Ovary (tissue), 9 donors: Measurements from ENCODE around the gene RECQL5. TPM values are rescaled to one million over a fixed set of nuclear protein-coding genes. Genes with fewer than 3 reads are reported as not detected.

Experiments used
- DNase-seq, 5 donors: peaks; one replicate each; pipeline ENCODE4 v3.0.0-alpha.2; 2019 to 2020
- H3K27ac ChIP-seq, 2 donors: fragments of 200-600 bp; one replicate each; pipeline versions ENCODE4 v1.5.1 to v1.8.0; 2019 to 2022
- H3K27me3 ChIP-seq: fragments of 200-600 bp; one replicate; pipeline ENCODE4 v1.8.0; 2022
- H3K36me3 ChIP-seq: fragments of 200-600 bp; sonication (generic); one replicate; pipeline ENCODE4 v1.5.1; 2019
- H3K4me1 ChIP-seq: one replicate; pipeline ENCODE4 v1.8.1; 2013; ENCODE audit warnings: mild to moderate bottlenecking, moderate library complexity; ENCODE audit not compliant: insufficient read depth
- H3K4me3 ChIP-seq: fragments of 200-600 bp; sonication (generic); one replicate; pipeline ENCODE4 v1.5.1; 2017
- H3K9me3 ChIP-seq, 2 donors: fragments of 200-600 bp in 1 of 2; sonication (generic) in 1 of 2; one replicate each; pipeline versions ENCODE4 v1.5.1 to v1.8.1; 2013 to 2019; ENCODE audit warnings: mild to moderate bottlenecking in 1 of 2, moderate library complexity in 1 of 2
- EP300 ChIP-seq: sonication (generic); formaldehyde crosslinking; IDR thresholded peaks from one replicate; pipeline ENCODE4 v1.6.1; 2017; ENCODE audit warnings: antibody characterized with exemption
- POLR2A ChIP-seq: fragments of 450-650 bp; IDR thresholded peaks from one replicate; pipeline ENCODE4 v1.6.1; 2017; ENCODE audit warnings: antibody characterized with exemption, mild to moderate bottlenecking, moderate library complexity
- WGBS, 3 donors: extraction: QIAGEN DNeasy Blood & Tissue Kit in 1 of 3; methylation state at CpG; one replicate each; pipeline versions ENCODE4 v1.1.5 to v1.1.7; 2013 to 2017; 5-methylcytosine and 5-hydroxymethylcytosine counted together
- intact Hi-C, 4 donors: fragments of 100-400 bp; cut with DNase I; formaldehyde crosslinking; loops; one replicate each; pipeline versions ENCODE4 v1.11.0 to v1.15.1; 2022 to 2023
- polyA plus RNA-seq, 2 donors: library from polyadenylated mRNA; stranded (reverse); fragments of 200-250 nt in 1 of 2; fragments of 350-450 nt in 1 of 2; fragmentation: Illumina TruSeq in 1 of 2; extraction: RNeasy Lipid Tissue Mini Kit (QIAGEN cat#74804) in 1 of 2; gene quantifications; one replicate each; pipeline ENCODE4 v1.2.3, GENCODE V29; 2013 to 2014
- total RNA-seq, 7 donors: library from RNA; depleted of rRNA in 2 of 7; stranded (reverse); fragments of >200 nt in 2 of 7; fragmentation: NEBNext Ultra II Directional in 3 of 7; extraction: Animal tissue kit (Norgen Biotek cat#: 25700) in 3 of 7; gene quantifications; one replicate each; pipeline versions ENCODE4 v1.1.0 to v1.2.4, GENCODE V29; 2016 to 2023
- TF ChIP-seq, protein P1 (sequence below), 3 donors: fragments of 450-650 bp in 2 of 3; fragments of 200-600 bp in 1 of 3; IDR thresholded peaks; one replicate each; pipeline versions ENCODE4 v1.5.1 to v1.8.0; 2016 to 2022; ENCODE audit warnings: antibody characterized with exemption in 3 of 3, mild to moderate bottlenecking in 1 of 3
- donor health status: DM: no; HTN: no; CAD: no; lungs with moderate emphysema.
- donor health status: DM: no; HTN: no; CAD: no.
- donor health status: Bipolar disorder and iron deficiency.
- donor health status: DM: yes; HTN: yes; CAD: no.
- donor health status: DM: no; HTN: no; CAD: no.
- donor health status: DM: yes; HTN: yes; CAD: no.

RECQL5 gene
- total and polyA plus RNA-seq, 9 donors = 13.8 to 32.8 (median 23.9) TPM

GRCh38 chr17:75615301-75615700, 51.7 kb downstream of the RECQL5 start:
- no peak for DNase-seq
- intact Hi-C loops = no loop called here
- Histone ChIP-seq H3K36me3 (no peaks in the 10 kb centered on the region), H3K9me3 (no peaks in the 10 kb centered on the region), H3K4me1 (no peaks in the 10 kb centered on the region), H3K4me3 (no peak overlapping the region), H3K27me3 (no peaks in the 10 kb centered on the region), H3K27ac (no peak overlapping the region)
- TF ChIP-seq, protein P1, sequence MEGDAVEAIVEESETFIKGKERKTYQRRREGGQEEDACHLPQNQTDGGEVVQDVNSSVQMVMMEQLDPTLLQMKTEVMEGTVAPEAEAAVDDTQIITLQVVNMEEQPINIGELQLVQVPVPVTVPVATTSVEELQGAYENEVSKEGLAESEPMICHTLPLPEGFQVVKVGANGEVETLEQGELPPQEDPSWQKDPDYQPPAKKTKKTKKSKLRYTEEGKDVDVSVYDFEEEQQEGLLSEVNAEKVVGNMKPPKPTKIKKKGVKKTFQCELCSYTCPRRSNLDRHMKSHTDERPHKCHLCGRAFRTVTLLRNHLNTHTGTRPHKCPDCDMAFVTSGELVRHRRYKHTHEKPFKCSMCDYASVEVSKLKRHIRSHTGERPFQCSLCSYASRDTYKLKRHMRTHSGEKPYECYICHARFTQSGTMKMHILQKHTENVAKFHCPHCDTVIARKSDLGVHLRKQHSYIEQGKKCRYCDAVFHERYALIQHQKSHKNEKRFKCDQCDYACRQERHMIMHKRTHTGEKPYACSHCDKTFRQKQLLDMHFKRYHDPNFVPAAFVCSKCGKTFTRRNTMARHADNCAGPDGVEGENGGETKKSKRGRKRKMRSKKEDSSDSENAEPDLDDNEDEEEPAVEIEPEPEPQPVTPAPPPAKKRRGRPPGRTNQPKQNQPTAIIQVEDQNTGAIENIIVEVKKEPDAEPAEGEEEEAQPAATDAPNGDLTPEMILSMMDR (IDR thresholded peaks at IDR 0.05) = no peak
- no peak for TF ChIP-seq EP300
- TF ChIP-seq POLR2A = no peak
- 86 to 94% (median 87%) methylated on average over 11 of the region's 11 CpGs for WGBS, 3 donors

DNA sequence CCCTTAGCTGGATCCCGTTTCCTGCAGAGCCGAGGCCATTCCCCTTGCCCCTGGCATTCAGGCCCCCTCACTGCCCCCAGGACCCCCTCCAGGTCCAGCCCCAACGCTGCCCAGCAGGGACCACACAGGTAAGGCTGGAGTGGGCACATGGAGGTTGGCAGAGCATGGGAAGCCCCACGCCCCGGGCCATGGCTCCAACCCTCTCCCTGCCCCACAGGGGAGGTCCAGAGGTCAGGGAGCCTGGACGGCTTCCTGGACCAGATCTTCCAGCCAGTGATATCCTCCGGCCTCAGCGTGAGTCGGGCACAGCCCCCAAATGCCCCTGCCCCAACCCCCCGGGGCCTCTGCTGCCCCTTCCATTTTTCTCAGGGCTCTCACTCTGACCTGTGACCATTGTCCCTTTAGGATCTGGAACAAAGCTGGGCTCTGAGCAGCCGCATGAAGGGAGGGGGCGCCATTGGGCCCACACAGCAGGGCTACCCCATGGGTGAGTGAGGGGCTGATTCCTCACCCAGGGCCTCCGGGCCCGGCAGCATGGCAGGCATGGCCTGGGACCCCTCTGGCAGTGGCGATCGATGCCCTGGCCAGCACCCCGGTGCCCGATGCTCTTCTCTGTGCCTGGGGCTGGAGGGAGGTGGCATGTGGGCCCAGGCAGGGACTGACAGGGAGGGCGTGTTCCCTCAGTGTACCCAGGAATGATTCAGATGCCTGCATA, 52.2 kb downstream of the RECQL5 start:
- Histone ChIP-seq H3K27ac (no peak overlapping the region), H3K36me3 (no peaks in the 10 kb centered on the region)
- intact Hi-C loops = no loop called here

GRCh38 chr17:75614006-75614405, 52.9 kb downstream of the RECQL5 start:
- WGBS, 3 donors = 87 to 89% (median 88%) methylated on average over 12 of the region's 12 CpGs
- Histone ChIP-seq H3K4me1 (no peaks in the 10 kb centered on the region), H3K36me3 (no peaks in the 10 kb centered on the region), H3K27me3 (no peaks in the 10 kb centered on the region), H3K4me3 (no peak overlapping the region), H3K27ac (no peak overlapping the region), H3K9me3 (no peaks in the 10 kb centered on the region)
- TF ChIP-seq EP300 (no peak), POLR2A (no peak)
- TF ChIP-seq, protein P1 (IDR thresholded peaks at IDR 0.05) = no peak
- intact Hi-C loops = no loop called here
- DNase-seq = no peak

More for the DNA sequence above, 52.2 kb downstream of the RECQL5 start:
- no peaks in the 10 kb centered on the region for H3K9me3 ChIP-seq
- no peaks in the 10 kb centered on the region for H3K27me3 ChIP-seq
- 82 to 88% (median 84%) methylated on average over 16 to 19 of the region's 19 CpGs for WGBS, 3 donors
- no peaks in the 10 kb centered on the region for H3K4me1 ChIP-seq
- DNase-seq = no peak
- no peak overlapping the region for H3K4me3 ChIP-seq
- TF ChIP-seq POLR2A = no peak
- TF ChIP-seq, protein P1 (IDR thresholded peaks at IDR 0.05) = no peak
- no peak for TF ChIP-seq EP300

DNA sequence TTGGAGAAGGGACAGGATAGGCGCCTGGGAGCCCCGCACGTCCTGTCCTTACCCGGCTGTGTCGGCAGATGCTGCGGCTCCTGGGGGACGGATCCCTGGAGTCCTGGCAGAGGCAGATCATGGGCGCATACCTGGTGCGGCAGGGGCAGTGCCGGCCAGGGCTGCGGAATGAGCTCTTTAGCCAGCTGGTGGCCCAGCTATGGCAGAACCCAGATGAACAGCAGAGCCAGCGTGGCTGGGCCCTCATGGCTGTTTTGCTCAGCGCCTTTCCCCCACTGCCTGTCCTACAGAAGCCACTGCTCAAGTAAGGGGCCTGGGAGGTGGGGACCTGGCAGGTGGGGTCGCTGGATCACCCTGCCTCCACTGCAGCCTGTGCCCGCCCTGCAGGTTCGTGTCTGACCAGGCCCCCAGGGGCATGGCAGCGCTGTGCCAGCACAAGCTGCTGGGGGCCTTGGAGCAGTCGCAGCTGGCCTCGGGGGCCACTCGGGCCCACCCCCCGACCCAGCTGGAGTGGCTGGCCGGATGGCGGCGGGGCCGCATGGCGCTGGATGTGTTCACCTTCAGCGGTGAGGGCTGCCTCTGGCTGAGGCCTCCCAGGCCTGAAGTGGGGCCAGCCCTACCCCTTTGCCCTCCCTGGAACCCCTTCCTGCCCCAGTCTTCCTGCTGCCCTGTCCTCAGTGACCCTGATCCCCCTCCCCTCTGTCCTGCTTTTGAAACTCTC, 53.9 kb downstream of the RECQL5 start:
- DNase-seq = no peak
- Histone ChIP-seq H3K4me1 (no peaks in the 10 kb centered on the region), H3K36me3 (no peaks in the 10 kb centered on the region), H3K9me3 (no peaks in the 10 kb centered on the region), H3K4me3 (no peak overlapping the region), H3K27ac (no peak overlapping the region), H3K27me3 (no peaks in the 10 kb centered on the region)
- WGBS, 3 donors = 86 to 91% (median 89%) methylated on average over 27 of the region's 27 CpGs
- TF ChIP-seq EP300 (no peak), POLR2A (no peak)
- TF ChIP-seq, protein P1 (IDR thresholded peaks at IDR 0.05) = no peak
- intact Hi-C loops = no loop called here
